HS-5 (cell line): Measurements from ENCODE around the gene CAGE1.

Experiments used
- DNase-seq: peaks from one replicate; pipeline ENCODE4 v3.0.0-alpha.2; 2012; ENCODE audit warnings: low read depth

CAGE1 gene

GRCh38 chr6:7389451-7390225 is at the start of gene CAGE1, which contains the start of gene RIOK1:
Gene CAGE1, minus strand, starts transcription at chr6:7389742. Its CDS starts 2,569 bp downstream, at chr6:7387173.
Gene RIOK1, plus strand, starts transcription at chr6:7389808. Its CDS starts 195 bp downstream, at chr6:7390003.
- DNase-seq: peak; percentile 80

- no peak for DNase-seq
These were observed 49.7 kb upstream of the CAGE1 start for GRCh38 chr6:7439228-7439627.

GRCh38 chr6:7438011-7438410 is 48.5 kb upstream of the CAGE1 start:
- DNase-seq: no peak

- DNase-seq: no peak
These were observed 45.1 kb upstream of the CAGE1 start for GRCh38 chr6:7434672-7435071.

GRCh38 chr6:7433121-7433617 is 43.6 kb upstream of the CAGE1 start:
- DNase-seq: no peak

- no peak for DNase-seq
These were observed 43.0 kb upstream of the CAGE1 start for GRCh38 chr6:7432391-7433120.

GRCh38 chr6:7431674-7432390 is 42.3 kb upstream of the CAGE1 start:
- no peak for DNase-seq

- no peak for DNase-seq
These were observed 41.8 kb upstream of the CAGE1 start for GRCh38 chr6:7431313-7431673.

GRCh38 chr6:7426447-7427169 is 37.1 kb upstream of the CAGE1 start:
- DNase-seq: no peak

- no peak for DNase-seq
These were observed 36.3 kb upstream of the CAGE1 start for GRCh38 chr6:7425808-7426190.

GRCh38 chr6:7424967-7425807 is 35.6 kb upstream of the CAGE1 start:
- no peak for DNase-seq

- no peak for DNase-seq
These were observed 34.5 kb upstream of the CAGE1 start for GRCh38 chr6:7424058-7424457.

GRCh38 chr6:7421066-7421465 is 31.5 kb upstream of the CAGE1 start:
- DNase-seq: no peak

GRCh38 chr6:7419065-7419464 is 29.5 kb upstream of the CAGE1 start:
- no peak for DNase-seq

- no peak for DNase-seq
These were observed 28.8 kb upstream of the CAGE1 start for GRCh38 chr6:7418238-7418905.

GRCh38 chr6:7417684-7418083 is 28.1 kb upstream of the CAGE1 start:
- DNase-seq: no peak

GRCh38 chr6:7414811-7415210 is 25.3 kb upstream of the CAGE1 start:
- peak; percentile 67 for DNase-seq

GRCh38 chr6:7413151-7413823 is 23.7 kb upstream of the CAGE1 start:
- DNase-seq: no peak

GRCh38 chr6:7411328-7411727 is 21.8 kb upstream of the CAGE1 start:
- no peak for DNase-seq

- no peak for DNase-seq
These were observed 21.3 kb upstream of the CAGE1 start for GRCh38 chr6:7410851-7411250.
